Choroid plexus epithelial cell (primary cell): ENCODE results near the gene MLLT3.
A peak's percentile ranks its signal among the peaks of the same experiment; 100 is the strongest.

Experiments
- DNase-seq: peaks from one replicate; pipeline ENCODE4 v3.0.0-alpha.2; 2010; ENCODE audit warnings: low read depth
- H3K4me3 ChIP-seq: 2 replicates; pipeline ENCODE4 v1.5.1; 2011; ENCODE audit warnings: low read depth, mild to moderate bottlenecking, control low read depth, low read length, moderate library complexity
- CTCF ChIP-seq: conservative IDR thresholded peaks from 2 replicates; pipeline ENCODE4 v1.5.1; 2011; ENCODE audit warnings: low read depth, mild to moderate bottlenecking, control low read depth, inconsistent platforms, low read length, moderate library complexity

The MLLT3 gene

GRCh38 chr9:20486552-20486951, 135.7 kb downstream of the MLLT3 start:
- TF ChIP-seq CTCF = no peak
- no peak for DNase-seq
- H3K4me3 ChIP-seq = no peak overlapping the region

- no peak for DNase-seq
- TF ChIP-seq CTCF = no peak
- no peak overlapping the region for H3K4me3 ChIP-seq
These were observed 140.9 kb downstream of the MLLT3 start for GRCh38 chr9:20481437-20481836.

- no peak for DNase-seq
These were observed 142.1 kb downstream of the MLLT3 start for GRCh38 chr9:20480249-20480648.

GRCh38 chr9:20479419-20480155, 142.7 kb downstream of the MLLT3 start:
- no peak for TF ChIP-seq CTCF
- no peak overlapping the region for H3K4me3 ChIP-seq
- DNase-seq = peak; percentile 66

More at GRCh38 chr9:20480249-20480648, 142.1 kb downstream of the MLLT3 start:
- no peak for TF ChIP-seq CTCF
- no peak overlapping the region for H3K4me3 ChIP-seq

GRCh38 chr9:20478786-20479185, 143.5 kb downstream of the MLLT3 start:
- no peak for TF ChIP-seq CTCF
- DNase-seq = no peak
- no peak overlapping the region for H3K4me3 ChIP-seq

- H3K4me3 ChIP-seq = no peak overlapping the region
- peak; percentile 16 for DNase-seq
- TF ChIP-seq CTCF = no peak
These were observed 144.2 kb downstream of the MLLT3 start for GRCh38 chr9:20477940-20478620.
